Neural cell (in vitro differentiated cells): ENCODE measurements around the gene KRT7. TPM values are rescaled to one million over a fixed set of nuclear protein-coding genes. Genes with fewer than 3 reads are reported as not detected.

Experiments
- H2AFZ ChIP-seq: fragments of 200-600, 300-800 bp; sonication (generic), shearing (Covaris generic); 2 replicates; pipeline ENCODE4 v1.6.0; 2014; ENCODE audit warnings: low read depth, mild to moderate bottlenecking, antibody characterized with exemption, low read length, moderate library complexity
- H3F3A ChIP-seq: fragments of 200-600 bp; shearing (Covaris generic); 2 replicates; pipeline ENCODE4 v1.6.1; 2016; ENCODE audit warnings: mild to moderate bottlenecking, moderate library complexity, mixed read lengths, antibody characterized with exemption, low read length; ENCODE audit not compliant: insufficient read depth, poor library complexity, severe bottlenecking
- H3K27ac ChIP-seq: fragments of 200-600, 300-800 bp; sonication (generic), shearing (Covaris generic); 2 replicates; pipeline ENCODE4 v1.5.1; 2014; ENCODE audit warnings: mild to moderate bottlenecking, low read length, moderate library complexity
- H3K27me3 ChIP-seq: fragments of 300-800, 200-600 bp; sonication (generic), shearing (Covaris generic); 2 replicates; pipeline ENCODE4 v1.6.0; 2014; ENCODE audit warnings: mild to moderate bottlenecking, low read depth, low read length, moderate library complexity; ENCODE audit not compliant: insufficient read depth
- H3K36me3 ChIP-seq: fragments of 300-800, 200-600 bp; sonication (generic), shearing (Covaris generic); 2 replicates; pipeline ENCODE4 v1.5.1; 2014; ENCODE audit warnings: mild to moderate bottlenecking, antibody characterized with exemption, low read length, moderate library complexity; ENCODE audit not compliant: insufficient read depth
- H3K4me2 ChIP-seq: fragments of 300-800, 200-600 bp; sonication (generic), shearing (Covaris generic); 2 replicates; pipeline ENCODE4 v1.6.0; 2014; ENCODE audit warnings: mild to moderate bottlenecking, low read length
- H3K4me3 ChIP-seq: fragments of 300-800, 200-600 bp; sonication (generic), shearing (Covaris generic); 2 replicates; pipeline ENCODE4 v1.5.1; 2014; ENCODE audit warnings: mild to moderate bottlenecking, low read length, moderate library complexity
- H3K79me2 ChIP-seq: fragments of 200-600 bp; shearing (Covaris generic); replicated peaks from 2 replicates; pipeline ENCODE4 v1.6.0; 2014; ENCODE audit warnings: mild to moderate bottlenecking, low read length, moderate library complexity; ENCODE audit not compliant: insufficient read depth
- H3K9ac ChIP-seq: fragments of 300-800, 200-600 bp; sonication (generic), shearing (Covaris generic); 2 replicates; pipeline ENCODE4 v1.6.1; 2016; ENCODE audit warnings: mild to moderate bottlenecking, low read length, mixed read lengths
- H3K9me2 ChIP-seq: fragments of 200-600 bp; shearing (Covaris generic); 2 replicates; pipeline ENCODE4 v1.6.1; 2016; ENCODE audit warnings: mild to moderate bottlenecking, low read length, mixed read lengths; ENCODE audit not compliant: insufficient read depth
- H3K9me3 ChIP-seq: fragments of 200-600, 300-800 bp; sonication (generic), shearing (Covaris generic); 2 replicates; pipeline ENCODE4 v1.6.1; 2016; ENCODE audit warnings: mild to moderate bottlenecking, mixed run types, low read length, moderate library complexity, mixed read lengths
- H4K20me1 ChIP-seq: fragments of 200-600 bp; shearing (Covaris generic); 2 replicates; pipeline ENCODE4 v1.6.1; 2016; ENCODE audit warnings: mild to moderate bottlenecking, mixed run types; ENCODE audit not compliant: insufficient read depth
- EP300 ChIP-seq: fragments of 450-650 bp; conservative IDR thresholded peaks from 2 replicates; pipeline ENCODE4 v1.6.1; 2014; ENCODE audit warnings: antibody characterized with exemption, mild to moderate bottlenecking, moderate library complexity; ENCODE audit not compliant: poor library complexity, severe bottlenecking
- EZH2 ChIP-seq: fragments of 200-600, 300-800 bp; shearing (Covaris generic), sonication (generic); IDR thresholded peaks from 2 replicates; pipeline ENCODE4 v1.6.1; 2014; ENCODE audit warnings: antibody characterized with exemption, low read length, borderline replicate concordance, mild to moderate bottlenecking; ENCODE audit not compliant: insufficient read depth, poor library complexity, severe bottlenecking
- MXI1 ChIP-seq: fragments of 450-650 bp; conservative IDR thresholded peaks from 2 replicates; pipeline ENCODE4 v1.6.1; 2014; ENCODE audit warnings: antibody characterized with exemption, mild to moderate bottlenecking; ENCODE audit not compliant: poor library complexity, severe bottlenecking
- POLR2AphosphoS5 ChIP-seq: IDR thresholded peaks from 2 replicates; pipeline ENCODE4 v1.6.1; 2012
- RAD21 ChIP-seq: fragments of 450-650 bp; conservative IDR thresholded peaks from 2 replicates; pipeline ENCODE4 v1.6.1; 2014; ENCODE audit warnings: antibody characterized with exemption, mild to moderate bottlenecking, moderate library complexity
- REST ChIP-seq: IDR thresholded peaks from 2 replicates; pipeline ENCODE4 v1.6.1; 2012; ENCODE audit warnings: borderline replicate concordance
- SMC3 ChIP-seq: fragments of 450-650 bp; conservative IDR thresholded peaks from 2 replicates; pipeline ENCODE4 v1.6.1; 2014; ENCODE audit warnings: antibody characterized with exemption, mild to moderate bottlenecking, moderate library complexity; ENCODE audit not compliant: poor library complexity
- TAF1 ChIP-seq: IDR thresholded peaks from 2 replicates; pipeline ENCODE4 v1.6.1; 2012; ENCODE audit warnings: low read depth
- polyA plus RNA-seq: library from polyadenylated mRNA; depleted of rRNA; stranded (reverse); fragments of >200 nt; gene quantifications from 2 replicates; pipeline ENCODE4 v1.2.3, GENCODE V29; 2014
- TF ChIP-seq, protein P1 (sequence below): fragments of 450-650 bp; IDR thresholded peaks from 2 replicates; pipeline ENCODE4 v1.5.1; 2014; ENCODE audit warnings: antibody characterized with exemption, mild to moderate bottlenecking, moderate library complexity; ENCODE audit not compliant: poor library complexity, severe bottlenecking

The KRT7 gene
- polyA plus RNA-seq, 1 donor from 2014 or later: not detected

GRCh38 chr12:52238207-52238840 lies 5.3 kb downstream of the KRT7 start:
- no peak overlapping the region for H3K27ac ChIP-seq
- peaks cover 18% of the 10 kb centered on the region for H3K27me3 ChIP-seq
- TF ChIP-seq, protein P1, sequence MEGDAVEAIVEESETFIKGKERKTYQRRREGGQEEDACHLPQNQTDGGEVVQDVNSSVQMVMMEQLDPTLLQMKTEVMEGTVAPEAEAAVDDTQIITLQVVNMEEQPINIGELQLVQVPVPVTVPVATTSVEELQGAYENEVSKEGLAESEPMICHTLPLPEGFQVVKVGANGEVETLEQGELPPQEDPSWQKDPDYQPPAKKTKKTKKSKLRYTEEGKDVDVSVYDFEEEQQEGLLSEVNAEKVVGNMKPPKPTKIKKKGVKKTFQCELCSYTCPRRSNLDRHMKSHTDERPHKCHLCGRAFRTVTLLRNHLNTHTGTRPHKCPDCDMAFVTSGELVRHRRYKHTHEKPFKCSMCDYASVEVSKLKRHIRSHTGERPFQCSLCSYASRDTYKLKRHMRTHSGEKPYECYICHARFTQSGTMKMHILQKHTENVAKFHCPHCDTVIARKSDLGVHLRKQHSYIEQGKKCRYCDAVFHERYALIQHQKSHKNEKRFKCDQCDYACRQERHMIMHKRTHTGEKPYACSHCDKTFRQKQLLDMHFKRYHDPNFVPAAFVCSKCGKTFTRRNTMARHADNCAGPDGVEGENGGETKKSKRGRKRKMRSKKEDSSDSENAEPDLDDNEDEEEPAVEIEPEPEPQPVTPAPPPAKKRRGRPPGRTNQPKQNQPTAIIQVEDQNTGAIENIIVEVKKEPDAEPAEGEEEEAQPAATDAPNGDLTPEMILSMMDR: no peak
- no peak for TF ChIP-seq POLR2AphosphoS5
- H3K9me3 ChIP-seq: no peaks in the 10 kb centered on the region
- H3K4me3 ChIP-seq: no peak overlapping the region
- H4K20me1 ChIP-seq: no peaks in the 10 kb centered on the region
- no peak overlapping the region for H2AFZ ChIP-seq
- no peaks in the 10 kb centered on the region for H3K79me2 ChIP-seq
- H3K9ac ChIP-seq: no peak overlapping the region
- H3K9me2 ChIP-seq: no peaks in the 10 kb centered on the region
- no peaks in the 10 kb centered on the region for H3K36me3 ChIP-seq
- H3F3A ChIP-seq: no peaks in the 10 kb centered on the region
- no peak overlapping the region for H3K4me2 ChIP-seq

DNA sequence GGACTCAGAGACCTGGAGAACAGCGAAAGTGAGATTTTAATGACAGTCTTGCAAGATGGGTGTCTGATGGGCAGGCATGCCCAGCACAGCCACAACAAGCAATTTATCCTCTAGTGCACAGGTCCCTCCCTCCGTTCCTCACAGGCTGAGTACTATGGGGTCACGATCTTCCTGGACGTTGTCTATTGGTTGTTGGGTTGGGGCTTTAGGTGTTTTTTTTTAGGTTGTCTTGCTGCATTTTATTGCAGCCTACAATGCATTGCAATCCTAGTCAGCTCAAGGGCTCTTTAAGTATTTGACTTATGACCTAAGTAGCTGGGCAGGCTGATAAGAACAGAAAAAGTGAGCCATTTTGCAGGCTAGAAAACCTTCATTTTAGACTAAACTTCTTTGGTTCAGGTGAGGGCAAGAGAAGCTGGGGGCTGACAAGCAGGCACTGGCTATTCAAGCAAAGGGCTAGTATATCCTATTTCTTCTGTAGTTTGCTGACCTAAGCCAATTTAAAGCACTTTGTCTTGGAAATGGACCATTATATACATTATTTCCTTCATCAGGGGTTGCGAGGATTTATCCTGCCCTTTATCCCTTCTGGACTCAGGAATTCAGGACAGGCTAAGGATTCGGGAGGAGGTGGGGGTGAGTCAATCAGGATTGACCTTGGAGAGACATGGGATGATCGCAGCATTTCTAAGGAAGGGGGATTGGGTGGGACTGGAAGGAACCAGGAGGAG lies 6.0 kb downstream of the KRT7 start:
- TF ChIP-seq EZH2 (no peak), TAF1 (no peak), SMC3 (no peak), EP300 (no peak), REST (no peak), RAD21 (no peak), POLR2AphosphoS5 (no peak), MXI1 (no peak)
- TF ChIP-seq, protein P1: no peak
- Histone ChIP-seq H2AFZ (no peak overlapping the region), H3K4me2 (no peak overlapping the region), H3K79me2 (no peaks in the 10 kb centered on the region), H3K9me3 (no peaks in the 10 kb centered on the region), H3K4me3 (no peak overlapping the region), H3K9ac (no peak overlapping the region), H3K27ac (no peak overlapping the region), H3K9me2 (no peaks in the 10 kb centered on the region), H3K27me3 (peaks cover 11% of the 10 kb centered on the region), H3K36me3 (no peaks in the 10 kb centered on the region), H4K20me1 (no peaks in the 10 kb centered on the region), H3F3A (no peaks in the 10 kb centered on the region)
